GM21360 (cell line): ENCODE measurements around the gene CBLC.

Experiments used
- ATAC-seq: cut with Tn5 transposase; IDR thresholded peaks from one replicate; pipeline ENCODE4 v1.9.1; 2021; ENCODE audit warnings: mild to moderate bottlenecking, moderate library complexity; ENCODE audit not compliant: unreplicated experiment

The CBLC gene, protein sequence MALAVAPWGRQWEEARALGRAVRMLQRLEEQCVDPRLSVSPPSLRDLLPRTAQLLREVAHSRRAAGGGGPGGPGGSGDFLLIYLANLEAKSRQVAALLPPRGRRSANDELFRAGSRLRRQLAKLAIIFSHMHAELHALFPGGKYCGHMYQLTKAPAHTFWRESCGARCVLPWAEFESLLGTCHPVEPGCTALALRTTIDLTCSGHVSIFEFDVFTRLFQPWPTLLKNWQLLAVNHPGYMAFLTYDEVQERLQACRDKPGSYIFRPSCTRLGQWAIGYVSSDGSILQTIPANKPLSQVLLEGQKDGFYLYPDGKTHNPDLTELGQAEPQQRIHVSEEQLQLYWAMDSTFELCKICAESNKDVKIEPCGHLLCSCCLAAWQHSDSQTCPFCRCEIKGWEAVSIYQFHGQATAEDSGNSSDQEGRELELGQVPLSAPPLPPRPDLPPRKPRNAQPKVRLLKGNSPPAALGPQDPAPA

DNA sequence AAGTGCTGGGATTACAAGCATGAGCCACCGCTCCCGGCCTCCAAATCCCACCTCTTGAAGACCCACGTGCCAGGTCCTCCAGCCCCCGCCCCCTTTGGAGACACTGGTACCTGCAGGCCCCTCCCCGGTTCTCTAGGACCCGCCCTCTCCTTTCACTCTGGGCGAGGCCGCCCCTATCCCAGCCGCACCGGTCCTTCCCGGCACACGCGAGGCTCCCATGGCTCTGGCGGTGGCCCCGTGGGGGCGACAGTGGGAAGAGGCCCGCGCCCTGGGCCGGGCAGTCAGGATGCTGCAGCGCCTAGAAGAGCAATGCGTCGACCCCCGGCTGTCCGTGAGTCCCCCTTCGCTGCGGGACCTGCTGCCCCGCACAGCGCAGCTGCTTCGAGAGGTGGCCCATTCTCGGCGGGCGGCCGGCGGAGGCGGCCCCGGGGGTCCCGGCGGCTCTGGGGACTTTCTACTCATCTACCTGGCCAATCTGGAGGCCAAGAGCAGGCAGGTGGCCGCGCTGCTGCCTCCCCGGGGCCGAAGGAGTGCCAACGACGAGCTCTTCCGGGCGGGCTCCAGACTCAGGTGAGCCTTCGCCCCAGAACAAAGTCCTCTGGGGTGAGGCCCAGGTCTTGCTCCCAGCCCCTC is at the start of gene CBLC:
TSS of gene CBLC (plus strand) at position 176 of the 633 bp plus-strand sequence. CDS start at position 218, 42 bp downstream.
- no peak for ATAC-seq

DNA sequence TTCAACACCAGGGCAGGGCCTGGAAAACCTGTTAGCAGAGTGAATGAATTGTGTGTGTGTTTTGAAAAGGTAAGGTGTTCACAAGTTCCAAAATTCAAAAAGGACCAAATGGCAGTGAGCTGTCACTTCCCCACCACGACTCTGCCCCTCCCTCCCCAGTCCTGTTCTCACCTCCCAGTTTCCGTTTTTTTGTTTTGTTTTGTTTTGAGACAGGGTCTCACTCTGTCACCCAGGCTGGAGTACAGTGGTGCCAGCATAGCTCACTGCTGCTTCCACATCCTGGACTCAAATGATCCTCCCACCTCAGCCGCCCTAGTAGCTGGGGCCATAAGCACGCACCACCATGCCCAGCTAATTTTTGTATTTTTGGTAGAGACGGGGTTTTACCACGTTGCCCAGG is 49.5 kb upstream of the CBLC start:
- ATAC-seq = no peak

DNA sequence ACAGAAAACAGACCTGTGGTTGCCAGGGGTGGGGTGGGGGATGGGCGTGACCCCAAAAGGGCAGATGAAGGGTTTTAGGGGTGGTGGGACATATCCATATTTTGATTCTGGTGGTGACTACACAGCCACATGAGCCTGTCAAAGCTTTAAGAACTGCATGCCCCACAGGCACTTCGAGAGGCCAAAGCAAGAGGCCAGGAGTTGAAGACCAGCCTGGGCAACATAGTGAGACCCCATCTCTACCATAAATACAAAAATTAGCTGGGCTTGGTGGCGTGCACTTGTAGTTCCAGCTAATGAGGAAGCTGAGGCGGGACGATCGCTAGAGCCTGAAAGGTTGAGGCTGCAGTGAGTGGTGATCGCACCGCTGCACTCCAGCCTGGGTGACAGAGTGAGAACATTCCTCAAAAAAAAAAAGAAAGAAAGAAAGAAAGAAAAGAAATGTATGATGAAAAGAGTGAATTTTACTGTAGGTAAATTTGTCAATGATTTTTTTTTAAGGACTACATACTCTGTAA is 48.1 kb upstream of the CBLC start:
- ATAC-seq = no peak

DNA sequence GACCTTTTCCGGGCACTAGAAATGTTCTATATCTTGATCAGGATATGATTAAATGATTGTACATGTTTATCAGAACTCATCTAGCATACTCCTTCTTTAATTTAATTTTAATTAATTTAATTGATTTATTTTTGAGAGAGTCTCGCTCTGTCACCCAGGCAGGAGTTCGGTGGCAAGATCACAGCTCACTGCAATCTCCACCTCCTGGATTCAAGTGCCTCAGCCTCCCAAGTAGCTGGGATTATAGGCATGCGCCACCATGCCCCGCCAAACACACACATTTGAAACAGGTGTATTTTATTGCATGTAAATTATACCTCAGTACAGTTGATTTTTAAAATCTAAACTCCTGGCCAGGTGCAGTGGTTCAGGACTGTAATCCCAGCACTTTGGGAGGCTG is 46.6 kb upstream of the CBLC start:
- ATAC-seq = no peak

DNA sequence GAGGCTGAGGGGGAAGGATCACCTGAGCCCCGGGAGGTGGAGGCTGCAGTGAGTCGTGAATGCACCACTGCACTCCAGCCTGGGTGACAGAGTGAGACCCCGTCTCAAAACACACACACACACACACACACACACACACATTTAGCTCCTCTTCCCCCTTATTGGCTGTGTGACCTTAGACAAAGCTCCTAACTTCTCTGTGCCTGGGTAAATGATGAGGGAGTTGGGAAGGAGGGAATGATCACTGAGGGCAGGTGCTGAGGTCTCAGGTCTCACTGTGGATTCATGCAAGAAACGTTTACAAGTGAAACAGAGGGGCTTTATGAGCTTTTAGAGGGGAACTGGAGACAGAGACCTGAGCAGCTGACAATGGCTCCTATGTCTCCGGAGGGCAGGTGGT is 46.1 kb upstream of the CBLC start:
- no peak for ATAC-seq

DNA sequence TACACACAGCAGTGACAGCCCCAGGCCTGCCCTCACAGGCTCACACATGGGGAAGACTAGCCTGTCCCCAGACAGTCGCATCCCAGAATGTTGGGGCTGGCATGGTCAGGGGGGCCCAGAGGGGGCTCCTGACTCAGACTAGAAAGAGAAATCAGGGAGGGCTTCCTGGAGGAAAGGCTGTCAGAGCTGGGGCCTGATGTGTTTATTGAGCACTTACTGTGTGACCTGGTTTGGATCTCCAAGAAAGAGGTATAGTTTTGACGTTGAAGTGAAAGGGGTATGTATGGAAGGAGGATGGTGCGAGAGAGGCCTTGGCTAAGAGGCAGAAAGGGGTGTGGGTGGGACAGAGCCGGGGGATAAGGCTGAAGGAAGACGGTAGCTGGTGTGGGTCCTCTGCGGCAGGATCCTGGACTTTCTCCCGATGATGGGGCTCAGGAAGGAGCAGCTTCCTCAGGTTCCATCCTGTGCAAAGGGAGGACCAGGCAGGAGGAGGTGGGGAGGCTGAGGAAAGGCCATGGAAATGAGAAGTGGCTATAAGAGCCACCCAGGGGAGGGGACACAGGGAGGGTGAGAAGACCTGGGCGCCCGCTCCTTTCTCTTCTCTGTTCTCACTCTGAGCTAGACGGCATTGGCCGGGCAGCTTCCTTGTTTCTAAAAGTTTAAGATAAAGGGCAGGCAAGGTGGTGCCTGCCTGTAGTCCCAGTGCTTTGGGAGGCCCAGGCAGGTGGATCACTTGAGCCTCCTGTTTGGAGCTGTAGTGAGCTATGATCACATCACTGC is 45.3 kb upstream of the CBLC start:
- no peak for ATAC-seq

DNA sequence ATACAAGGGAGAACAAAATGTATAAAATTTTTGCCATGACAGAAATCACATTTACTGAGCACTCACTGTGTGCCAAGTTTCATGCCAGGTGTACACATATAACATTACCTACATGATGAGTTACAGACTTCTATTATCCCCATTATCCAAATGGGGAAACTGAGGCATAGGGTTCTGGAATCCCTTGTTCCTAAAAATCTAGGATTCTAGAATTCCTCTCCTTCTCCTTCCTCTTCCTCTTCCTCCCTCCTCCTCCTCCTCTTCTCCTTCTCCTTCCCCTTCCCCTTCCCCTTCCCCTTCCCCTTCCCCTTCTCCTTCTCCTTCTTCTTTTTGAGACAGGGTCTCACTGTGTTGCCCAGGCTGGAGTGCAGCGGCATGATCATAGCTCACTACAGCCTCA is 43.3 kb upstream of the CBLC start:
- no peak for ATAC-seq

DNA sequence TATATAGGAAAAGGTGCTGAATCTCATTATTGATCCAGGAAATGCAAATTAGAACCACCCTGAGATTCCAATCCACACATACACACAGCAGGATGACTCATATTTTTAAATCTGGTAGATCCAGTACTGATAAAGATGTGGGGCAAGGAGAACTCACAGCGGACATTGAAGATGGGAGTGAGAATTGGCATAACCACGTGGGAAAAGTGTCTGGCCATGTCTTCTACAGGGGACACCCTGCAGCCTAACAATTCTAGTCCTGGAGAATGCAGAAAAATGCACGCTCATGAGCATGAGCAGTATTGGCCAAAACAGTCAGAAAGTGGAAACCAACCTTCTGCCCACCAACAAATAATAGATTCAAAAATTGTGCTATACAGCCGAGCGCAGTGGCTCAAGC is 42.7 kb upstream of the CBLC start:
- ATAC-seq = no peak

DNA sequence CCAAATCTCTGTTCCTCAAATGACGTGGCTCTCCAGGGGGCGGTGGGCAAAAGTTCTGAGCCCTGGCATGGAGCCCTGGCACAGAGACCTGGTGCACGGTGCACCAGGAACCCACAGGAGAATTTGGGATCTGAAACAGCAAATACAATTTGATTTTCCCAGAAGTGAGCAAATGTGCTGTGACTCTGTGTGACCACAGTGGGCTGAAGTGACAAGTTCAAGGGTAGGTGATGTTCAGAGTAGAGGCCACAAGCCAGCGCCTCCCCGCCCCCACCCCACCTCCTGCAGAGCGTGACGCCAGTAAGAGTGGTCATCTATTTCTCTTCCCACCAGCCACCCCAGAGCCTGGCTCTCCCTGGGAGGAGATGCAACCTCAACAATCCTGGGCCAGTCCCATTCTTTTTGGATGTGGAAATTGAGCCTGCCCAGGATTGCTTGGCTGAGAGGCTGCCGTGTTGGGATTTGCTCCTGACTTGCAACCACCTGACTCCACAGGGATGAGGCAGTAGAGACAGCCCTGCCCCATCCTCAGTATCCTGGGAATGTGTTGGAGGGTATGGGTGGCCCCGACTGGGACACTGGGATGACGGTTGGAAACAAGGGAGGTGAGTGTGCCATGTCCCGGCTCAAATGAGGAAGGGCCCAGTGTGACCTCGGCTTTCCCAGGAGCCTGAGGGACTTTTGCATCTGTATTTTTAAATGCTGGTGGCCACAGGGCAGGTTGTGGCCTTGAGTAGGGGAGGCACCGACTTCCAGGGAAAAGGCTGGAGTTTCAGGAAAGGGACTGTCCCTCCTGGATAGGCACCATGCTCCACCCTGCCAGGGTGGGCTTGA is 40.2 kb upstream of the CBLC start:
- ATAC-seq = no peak

DNA sequence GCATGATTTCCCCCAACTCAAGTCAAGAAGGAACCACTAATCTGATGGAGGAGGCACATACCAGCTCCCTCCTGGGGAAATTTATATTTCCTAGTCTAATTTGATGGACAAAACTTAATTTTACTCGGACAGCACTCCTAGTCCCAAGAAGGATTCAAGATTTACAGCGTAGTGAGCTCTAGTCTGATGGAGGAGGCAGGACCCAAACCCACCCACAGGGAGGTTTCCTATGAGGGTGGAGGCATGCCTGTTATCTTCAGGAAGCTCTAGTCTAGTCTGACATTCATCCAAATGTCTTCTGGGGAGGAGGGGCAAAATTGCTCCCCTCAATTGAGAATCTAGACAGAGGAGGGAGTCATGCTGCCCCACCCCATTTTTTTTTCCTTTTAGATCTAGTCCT is 39.6 kb upstream of the CBLC start:
- no peak for ATAC-seq

DNA sequence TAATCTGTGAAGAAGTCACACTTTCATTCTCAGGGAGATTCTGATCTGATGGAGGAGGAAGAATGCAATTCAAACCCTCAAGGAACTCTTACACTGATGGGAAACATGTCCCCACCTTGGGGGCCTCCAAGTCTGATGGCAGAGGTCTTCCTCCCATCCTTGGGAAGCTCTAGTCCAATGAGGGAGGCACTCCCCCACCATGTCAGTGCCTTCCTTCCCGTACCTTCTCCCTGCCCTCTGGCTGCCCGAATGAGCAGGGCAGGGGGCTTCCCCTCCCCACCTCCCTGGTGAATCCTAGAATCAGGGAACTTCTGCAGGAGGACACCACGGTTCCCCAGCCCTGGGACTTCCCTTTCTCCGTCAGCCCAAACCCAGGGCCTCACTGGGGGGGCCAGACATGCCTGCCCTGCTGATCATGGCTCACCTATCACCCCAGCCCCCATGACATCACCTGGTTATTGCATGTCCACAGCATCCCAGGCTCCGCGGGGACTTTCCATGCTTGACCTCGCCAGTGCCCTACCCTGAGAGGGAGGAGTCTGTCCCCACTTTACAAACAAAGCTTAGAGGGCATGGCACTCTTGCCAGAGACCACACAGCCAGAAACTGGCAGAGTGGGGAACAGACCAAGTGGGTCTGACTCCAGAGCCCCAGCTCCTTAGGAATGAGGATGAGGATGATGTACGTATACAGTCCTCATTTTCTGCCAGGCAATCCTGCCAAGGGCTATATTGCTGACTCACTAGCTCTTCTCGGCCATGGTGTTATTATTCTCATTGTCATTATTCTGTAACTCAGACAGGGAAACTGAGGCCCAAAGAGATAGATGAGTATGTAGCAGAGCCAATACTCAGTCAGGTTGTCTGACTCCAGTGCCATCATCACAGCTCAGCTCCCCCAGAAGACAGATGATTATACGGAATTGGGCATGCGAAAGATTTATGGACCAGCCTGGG is 38.8 kb upstream of the CBLC start:
- no peak for ATAC-seq

DNA sequence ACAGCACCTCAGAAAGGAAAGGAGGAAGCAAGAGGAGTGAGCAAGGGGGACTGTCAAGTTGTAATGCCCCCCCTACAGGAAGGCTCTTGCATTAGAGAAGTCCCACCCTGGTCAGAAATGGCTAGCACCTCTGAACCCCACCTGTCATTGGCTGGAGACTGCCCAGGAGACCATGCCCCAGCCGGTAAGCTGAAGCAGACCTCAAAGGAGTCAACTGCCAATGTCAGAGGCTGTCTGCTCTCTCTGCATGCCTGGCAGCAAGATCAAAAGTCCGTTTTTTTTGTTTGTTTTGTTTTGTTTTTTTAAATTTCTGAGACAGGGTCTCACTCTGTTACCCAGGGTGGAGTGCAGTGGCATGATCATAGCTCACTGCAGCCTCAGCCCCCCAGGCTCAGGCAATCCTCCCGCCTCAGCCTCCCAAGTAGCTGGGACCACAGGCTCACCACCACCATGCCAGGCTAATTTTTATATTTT is 37.3 kb upstream of the CBLC start:
- ATAC-seq = no peak

DNA sequence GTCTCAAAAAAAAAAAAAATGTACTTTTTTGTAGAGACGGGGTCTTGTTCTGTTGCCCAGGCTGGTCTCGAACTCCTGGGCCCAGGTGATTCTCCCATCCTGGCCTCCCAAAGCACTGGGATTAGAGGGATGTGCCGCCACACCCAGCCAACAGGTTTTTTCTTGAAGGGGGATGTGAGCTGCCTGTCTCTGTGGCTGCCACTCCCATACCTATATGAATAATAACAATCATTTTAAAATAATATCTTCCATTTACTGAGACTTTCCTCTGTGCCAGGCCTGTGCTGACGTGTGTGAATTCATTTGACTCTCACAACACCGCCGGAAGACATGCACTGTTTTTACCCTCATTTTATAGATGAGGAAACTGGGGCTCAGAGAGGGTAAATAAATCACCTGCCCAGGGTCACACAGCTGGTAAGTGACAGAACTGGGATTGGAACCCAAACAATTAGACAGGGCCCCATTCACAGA is 36.4 kb upstream of the CBLC start:
- no peak for ATAC-seq

DNA sequence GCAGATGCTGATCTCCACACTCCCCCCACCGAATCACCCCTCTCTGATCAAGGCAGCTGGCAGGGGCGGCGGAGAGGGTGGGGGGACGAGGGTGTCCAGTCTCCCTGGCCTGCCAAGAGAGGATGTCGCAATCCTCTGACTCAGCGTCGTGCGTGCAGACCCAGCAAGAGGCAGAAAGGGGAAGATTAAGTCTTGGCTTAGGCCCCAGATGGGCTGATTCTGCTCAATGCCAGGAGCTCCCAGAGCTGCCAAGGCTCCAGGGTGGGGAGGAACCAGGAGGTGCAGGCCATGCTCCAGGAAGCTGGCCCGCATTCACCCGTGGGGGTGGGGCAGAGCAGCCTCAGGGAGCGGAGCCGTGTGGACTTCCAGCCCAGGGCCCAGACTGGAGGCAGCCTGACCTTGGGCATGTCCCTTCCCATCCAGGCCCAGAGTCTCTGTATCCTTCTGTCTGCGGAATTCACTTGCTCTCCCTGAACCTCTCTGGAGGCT is 35.8 kb upstream of the CBLC start:
- ATAC-seq = no peak

DNA sequence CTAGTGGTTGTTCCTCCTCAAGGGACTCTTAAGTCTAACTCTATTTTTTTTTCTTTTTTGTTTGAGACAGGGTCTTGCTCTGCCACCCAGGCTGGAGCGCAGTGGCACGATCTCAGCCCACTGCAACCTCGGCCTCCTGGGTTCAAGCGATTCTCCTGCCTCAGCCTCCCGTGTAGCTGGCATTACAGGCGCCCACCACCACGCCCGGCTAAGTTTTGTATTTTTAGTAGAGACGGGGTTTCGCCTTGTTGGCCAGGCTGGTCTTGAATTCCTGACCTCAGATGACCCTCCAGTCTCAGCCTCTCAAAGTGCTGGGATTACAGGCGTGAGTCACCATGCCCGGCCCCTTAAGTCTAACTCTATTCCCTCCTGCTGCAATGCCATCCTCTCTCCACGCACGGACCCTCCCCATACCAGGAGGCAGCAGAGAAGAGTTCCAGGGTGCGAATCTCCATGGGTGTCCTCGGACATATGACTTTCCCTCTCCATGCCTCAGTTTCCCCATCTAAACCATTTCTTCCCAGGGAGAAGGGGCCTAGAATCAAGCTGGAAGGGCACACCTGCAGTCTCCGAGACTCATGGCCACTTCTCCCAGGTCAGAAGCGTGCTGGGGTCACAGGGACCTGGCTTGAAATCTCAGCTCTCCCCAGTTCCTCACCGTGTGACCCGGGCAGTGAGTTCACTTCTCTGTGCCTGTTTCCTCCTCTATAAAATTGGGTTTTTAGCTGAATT is 35.2 kb upstream of the CBLC start:
- ATAC-seq = no peak

DNA sequence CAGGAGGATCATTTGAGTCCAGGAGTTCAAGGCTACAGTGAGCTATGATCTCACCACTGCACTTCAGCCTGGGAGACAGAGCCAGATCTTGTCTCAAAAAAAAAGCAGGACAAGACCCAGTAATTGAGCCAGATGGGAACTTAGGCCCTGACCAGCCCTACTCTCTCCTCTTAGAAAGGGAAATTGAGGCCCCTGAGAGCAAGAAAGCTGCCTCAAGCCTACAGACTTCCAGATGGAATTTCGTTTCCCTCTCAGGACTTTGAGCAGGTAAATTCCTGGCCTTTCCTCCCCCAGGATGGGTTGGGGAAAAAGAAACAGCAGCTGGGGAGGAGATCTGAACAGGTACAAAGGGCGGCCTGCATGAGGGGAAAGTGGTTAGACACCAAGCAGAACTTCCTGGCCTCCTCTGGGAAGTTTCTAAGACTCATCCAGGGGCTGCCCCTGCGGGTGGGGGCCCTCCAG is 32.8 kb upstream of the CBLC start:
- no peak for ATAC-seq

DNA sequence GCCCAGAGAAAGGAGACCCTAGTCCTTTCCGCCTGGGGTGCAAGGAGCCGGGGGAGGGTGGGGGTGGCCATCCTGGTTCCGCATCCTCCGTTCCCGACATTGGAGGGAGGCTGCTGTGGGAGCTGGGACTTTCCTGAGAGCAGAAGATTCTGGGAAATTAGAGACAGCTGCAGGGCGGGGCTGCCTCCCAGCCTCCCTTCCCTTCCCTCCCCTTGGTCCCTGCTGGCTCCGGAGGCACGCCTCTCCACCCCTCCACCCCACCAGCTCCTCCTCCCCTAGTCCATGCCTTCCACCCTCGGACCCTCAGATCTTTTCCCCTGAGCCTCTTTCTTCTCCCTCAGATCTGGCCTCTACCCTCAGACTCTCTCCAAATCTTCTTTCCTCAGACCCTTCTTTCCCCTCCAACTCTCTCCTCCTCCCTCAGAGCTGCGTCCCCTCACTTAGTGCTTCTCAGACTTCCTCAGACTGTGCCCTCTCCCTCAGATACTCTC is 32.3 kb upstream of the CBLC start:
- no peak for ATAC-seq
